ENCODE measurements around the gene CNOT6. TPM values are rescaled to one million over a fixed set of nuclear protein-coding genes. Genes with fewer than 3 reads are reported as not detected.

CNOT6 gene
- total and polyA plus RNA-seq, 8 donors = 4.7 to 38.2 (median 12.5) TPM

- TF ChIP-seq, protein P1, sequence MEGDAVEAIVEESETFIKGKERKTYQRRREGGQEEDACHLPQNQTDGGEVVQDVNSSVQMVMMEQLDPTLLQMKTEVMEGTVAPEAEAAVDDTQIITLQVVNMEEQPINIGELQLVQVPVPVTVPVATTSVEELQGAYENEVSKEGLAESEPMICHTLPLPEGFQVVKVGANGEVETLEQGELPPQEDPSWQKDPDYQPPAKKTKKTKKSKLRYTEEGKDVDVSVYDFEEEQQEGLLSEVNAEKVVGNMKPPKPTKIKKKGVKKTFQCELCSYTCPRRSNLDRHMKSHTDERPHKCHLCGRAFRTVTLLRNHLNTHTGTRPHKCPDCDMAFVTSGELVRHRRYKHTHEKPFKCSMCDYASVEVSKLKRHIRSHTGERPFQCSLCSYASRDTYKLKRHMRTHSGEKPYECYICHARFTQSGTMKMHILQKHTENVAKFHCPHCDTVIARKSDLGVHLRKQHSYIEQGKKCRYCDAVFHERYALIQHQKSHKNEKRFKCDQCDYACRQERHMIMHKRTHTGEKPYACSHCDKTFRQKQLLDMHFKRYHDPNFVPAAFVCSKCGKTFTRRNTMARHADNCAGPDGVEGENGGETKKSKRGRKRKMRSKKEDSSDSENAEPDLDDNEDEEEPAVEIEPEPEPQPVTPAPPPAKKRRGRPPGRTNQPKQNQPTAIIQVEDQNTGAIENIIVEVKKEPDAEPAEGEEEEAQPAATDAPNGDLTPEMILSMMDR (IDR thresholded peaks at IDR 0.05) = no peak
- TF ChIP-seq EP300 (IDR thresholded peaks at IDR 0.05) = no peak
- TF ChIP-seq POLR2A (IDR thresholded peaks at IDR 0.05) = no peak
- no peak for TF ChIP-seq POLR2AphosphoS5 (IDR thresholded peaks at IDR 0.05)
- intact Hi-C loops (cut with DNase I; ENCODE audit: low total_unique reads) = no loop called here
- Histone ChIP-seq H3K4me1 (no peaks in the 10 kb centered on the region), H3K4me3 (no peak overlapping the region), H3K36me3 (no peaks in the 10 kb centered on the region), H3K27ac (no peak overlapping the region), H3K27me3 (peaks cover 0 to 39% (median 0%) of the 10 kb centered on the region in 3 donors), H3K9me3 (no peaks in the 10 kb centered on the region)
- no peak for DNase-seq
- WGBS, 5 donors = 77 to 87% (median 79%) methylated on average over 10 to 12 of the region's 12 CpGs; no CpG with 5 or more reads in 1 of the 5 donors
Observed at GRCh38 chr5:180627386-180628120, 133.4 kb downstream of the CNOT6 start.

Small RNA genes lying within 50 kb of the gene (small RNA-seq; reads per million reads assigned to genes)
- gene RNU6-525P = 0 reads per million in 4 donors

Other genes starting within 250 kb of the CNOT6 start
- 10 to 100 TPM; 18.2 to 43.5 (median 22.8) TPM for gene MAPK9, start 202.3 kb upstream of the CNOT6 start, total RNA-seq
- 10 to 100 TPM in 2 of 3 donors, 1 to 10 TPM in 1; 9.2 to 25.7 (median 19.4) TPM for gene MAPK9, start 202.3 kb upstream of the CNOT6 start, polyA plus RNA-seq
- gene GFPT2, start 141.0 kb upstream of the CNOT6 start, total RNA-seq = 10 to 100 TPM in 4 of 5 donors, 1 to 10 TPM in 1; 3.5 to 54.5 (median 19.8) TPM
- 1 to 10 TPM; 3.5 to 4.7 (median 4.3) TPM for gene GFPT2, start 141.0 kb upstream of the CNOT6 start, polyA plus RNA-seq
- 100 to 1,000 TPM in 1 of 5 donors, not detected in 4; 785 TPM for gene SCGB3A1, start 97.1 kb downstream of the CNOT6 start, total RNA-seq
- 10 to 100 TPM in 1 of 3 donors, 1 to 10 TPM in 1, not detected in 1; 3.7 to 35.3 TPM for gene SCGB3A1, start 97.1 kb downstream of the CNOT6 start, polyA plus RNA-seq
- 1 to 10 TPM; 1.6 to 9.5 (median 6.4) TPM for gene FLT4, start 155.2 kb downstream of the CNOT6 start, total RNA-seq
- 1 to 10 TPM in 2 of 3 donors, under 1 TPM in 1; 0.93 to 1.8 (median 1.1) TPM for gene FLT4, start 155.2 kb downstream of the CNOT6 start, polyA plus RNA-seq
- not detected for gene OR2Y1, start 245.7 kb downstream of the CNOT6 start, total RNA-seq
- gene OR2Y1, start 245.7 kb downstream of the CNOT6 start, polyA plus RNA-seq = not detected

Data from stomach (tissue), 9 donors.